NK-92 treated with Interleukin-12 subunit alpha and Interleukin-12 subunit beta, amount 100 ng/mL, for 24 hours (cell line): ENCODE measurements around the gene FOXQ1.

Source experiments
- DNase-seq: peaks from one replicate; lab custom pipeline; 2025; lab: John Stamatoyannopoulos, UW

FOXQ1 gene

GRCh38 chr6:1363729-1364572 is 52.1 kb downstream of the FOXQ1 start:
- DNase-seq = no peak
